Keratinocyte (primary cell): Measurements from ENCODE around the gene BLOC1S2.

Source experiments
- EZH2 ChIP-seq: IDR thresholded peaks from one replicate; pipeline ENCODE4 v1.6.1; 2012; ENCODE audit warnings: inconsistent platforms, mild to moderate bottlenecking, low read length, moderate library complexity
- TF ChIP-seq, protein P1 (sequence below), 3 experiments: IDR thresholded peaks in 1 of 3; conservative IDR thresholded peaks in 1 of 3; optimal IDR thresholded peaks in 1 of 3; 2 replicates in 2 of 3; 3 replicates in 1 of 3; pipeline versions ENCODE3 to v1.5.1; 2011; ENCODE audit warnings: low read length in 3 of 3, mild to moderate bottlenecking in 3 of 3, moderate library complexity in 2 of 3, control low read depth in 1 of 3, inconsistent platforms in 1 of 3; ENCODE audit not compliant: insufficient read depth in 2 of 3; ENCODE audit errors: extremely low read depth in 1 of 3

DNA sequence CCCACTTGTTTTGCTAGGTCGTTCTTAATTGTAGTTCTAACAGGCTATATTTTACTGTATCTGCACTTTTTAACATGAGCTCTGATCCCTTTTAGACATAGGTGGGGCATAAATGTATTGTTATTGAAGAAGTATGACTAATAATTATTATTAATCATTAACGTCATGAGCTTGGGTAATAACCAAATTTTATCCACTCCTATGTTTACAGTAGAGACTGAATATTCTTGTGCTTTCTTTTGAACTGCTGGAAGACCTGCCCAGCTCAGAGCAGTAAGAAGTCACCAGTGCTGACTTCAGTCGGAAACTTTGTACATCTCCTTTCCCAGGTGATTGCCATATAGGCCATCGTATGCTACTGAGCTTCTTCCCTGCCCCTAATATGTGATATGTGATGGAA, 24.8 kb upstream of the BLOC1S2 start:
- TF ChIP-seq, protein P1, sequence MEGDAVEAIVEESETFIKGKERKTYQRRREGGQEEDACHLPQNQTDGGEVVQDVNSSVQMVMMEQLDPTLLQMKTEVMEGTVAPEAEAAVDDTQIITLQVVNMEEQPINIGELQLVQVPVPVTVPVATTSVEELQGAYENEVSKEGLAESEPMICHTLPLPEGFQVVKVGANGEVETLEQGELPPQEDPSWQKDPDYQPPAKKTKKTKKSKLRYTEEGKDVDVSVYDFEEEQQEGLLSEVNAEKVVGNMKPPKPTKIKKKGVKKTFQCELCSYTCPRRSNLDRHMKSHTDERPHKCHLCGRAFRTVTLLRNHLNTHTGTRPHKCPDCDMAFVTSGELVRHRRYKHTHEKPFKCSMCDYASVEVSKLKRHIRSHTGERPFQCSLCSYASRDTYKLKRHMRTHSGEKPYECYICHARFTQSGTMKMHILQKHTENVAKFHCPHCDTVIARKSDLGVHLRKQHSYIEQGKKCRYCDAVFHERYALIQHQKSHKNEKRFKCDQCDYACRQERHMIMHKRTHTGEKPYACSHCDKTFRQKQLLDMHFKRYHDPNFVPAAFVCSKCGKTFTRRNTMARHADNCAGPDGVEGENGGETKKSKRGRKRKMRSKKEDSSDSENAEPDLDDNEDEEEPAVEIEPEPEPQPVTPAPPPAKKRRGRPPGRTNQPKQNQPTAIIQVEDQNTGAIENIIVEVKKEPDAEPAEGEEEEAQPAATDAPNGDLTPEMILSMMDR (optimal IDR thresholded peaks at IDR 0.05 in 1 of 3, IDR thresholded peaks at IDR 0.05 in 1 of 3, conservative IDR thresholded peaks at IDR 0.05 in 1 of 3; ENCODE audit: extremely low read depth in 1 of 3, insufficient read depth in 2 of 3, low read length in 3 of 3), result no peak
- no peak for TF ChIP-seq EZH2
